Type B pancreatic cell (in vitro differentiated cells): ENCODE data around the gene ABLIM1. TPM values are rescaled to one million over a fixed set of nuclear protein-coding genes. Genes with fewer than 3 reads are reported as not detected.

ENCODE experiments used
- DNase-seq: peaks from one replicate; pipeline ENCODE4 v3.0.0; 2021; ENCODE audit warnings: mixed read lengths; ENCODE audit not compliant: unreplicated experiment; ENCODE audit errors: extremely low spot score
- H3K27ac Mint-ChIP-seq: 2 replicates; pipeline ENCODE4 v1.8.0; 2021; ENCODE audit warnings: mild to moderate bottlenecking, mixed read lengths
- H3K27me3 Mint-ChIP-seq: 2 replicates; pipeline ENCODE4 v1.8.0; 2021; ENCODE audit warnings: mixed read lengths
- H3K36me3 Mint-ChIP-seq: 2 replicates; pipeline ENCODE4 v1.8.0; 2021; ENCODE audit warnings: mixed read lengths
- H3K4me1 Mint-ChIP-seq: one replicate; pipeline ENCODE4 v1.8.0; 2021; ENCODE audit warnings: mixed read lengths; ENCODE audit not compliant: unreplicated experiment
- H3K4me3 Mint-ChIP-seq: 2 replicates; pipeline ENCODE4 v1.8.0; 2021; ENCODE audit warnings: mild to moderate bottlenecking, mixed read lengths
- H3K9me3 Mint-ChIP-seq: 2 replicates; pipeline ENCODE4 v1.8.0; 2021; ENCODE audit warnings: mixed read lengths
- total RNA-seq: library from RNA; stranded (reverse); gene quantifications from 2 replicates; pipeline ENCODE4 v1.2.1, GENCODE V29; 2021; ENCODE audit warnings: low replicate concordance
- TF ChIP-seq, protein P1 (sequence below): fragments of 200-600 bp; sonication (generic); conservative IDR thresholded peaks from 2 replicates; pipeline ENCODE4 v1.5.0; 2021; ENCODE audit warnings: antibody characterized with exemption, mild to moderate bottlenecking

ABLIM1 gene
- total RNA-seq, 1 donor from 2014 or later: 77.7 TPM

DNA sequence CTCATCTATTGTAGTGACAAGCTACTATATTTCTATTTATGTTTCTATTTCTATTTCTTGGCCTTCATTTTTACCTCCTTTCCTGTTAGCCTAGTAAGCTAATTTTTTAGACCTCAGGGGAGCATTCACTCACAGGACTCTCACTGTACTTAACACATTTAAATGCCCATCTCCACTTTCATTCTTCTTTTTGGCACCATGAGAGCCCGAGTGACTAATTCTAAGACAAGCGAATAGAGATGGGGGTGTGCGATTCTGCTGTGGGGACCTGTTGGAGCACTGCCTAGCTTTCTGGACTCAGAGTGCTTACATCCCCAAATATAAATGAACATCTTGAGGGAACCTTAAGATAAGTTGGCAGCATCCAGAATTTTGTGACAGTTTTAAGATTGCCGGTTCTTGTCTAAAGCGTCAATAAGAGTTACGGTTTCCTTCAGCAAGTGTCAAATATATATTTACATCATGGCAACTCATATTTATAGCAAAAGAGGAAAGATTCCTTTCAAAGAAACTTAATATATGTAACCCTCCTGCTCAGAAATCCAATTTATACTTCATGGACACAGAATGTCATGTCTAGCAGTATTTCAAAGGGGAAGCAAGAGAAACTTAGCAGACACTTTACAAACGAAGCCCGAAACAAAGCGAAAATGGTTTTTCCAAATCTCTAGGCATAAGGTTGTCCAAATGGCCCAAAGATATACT lies 199.7 kb downstream of the ABLIM1 start:
- H3K4me3 Mint-ChIP-seq: no peak overlapping the region
- H3K36me3 Mint-ChIP-seq: peaks cover 33% of the 10 kb centered on the region
- TF ChIP-seq, protein P1, sequence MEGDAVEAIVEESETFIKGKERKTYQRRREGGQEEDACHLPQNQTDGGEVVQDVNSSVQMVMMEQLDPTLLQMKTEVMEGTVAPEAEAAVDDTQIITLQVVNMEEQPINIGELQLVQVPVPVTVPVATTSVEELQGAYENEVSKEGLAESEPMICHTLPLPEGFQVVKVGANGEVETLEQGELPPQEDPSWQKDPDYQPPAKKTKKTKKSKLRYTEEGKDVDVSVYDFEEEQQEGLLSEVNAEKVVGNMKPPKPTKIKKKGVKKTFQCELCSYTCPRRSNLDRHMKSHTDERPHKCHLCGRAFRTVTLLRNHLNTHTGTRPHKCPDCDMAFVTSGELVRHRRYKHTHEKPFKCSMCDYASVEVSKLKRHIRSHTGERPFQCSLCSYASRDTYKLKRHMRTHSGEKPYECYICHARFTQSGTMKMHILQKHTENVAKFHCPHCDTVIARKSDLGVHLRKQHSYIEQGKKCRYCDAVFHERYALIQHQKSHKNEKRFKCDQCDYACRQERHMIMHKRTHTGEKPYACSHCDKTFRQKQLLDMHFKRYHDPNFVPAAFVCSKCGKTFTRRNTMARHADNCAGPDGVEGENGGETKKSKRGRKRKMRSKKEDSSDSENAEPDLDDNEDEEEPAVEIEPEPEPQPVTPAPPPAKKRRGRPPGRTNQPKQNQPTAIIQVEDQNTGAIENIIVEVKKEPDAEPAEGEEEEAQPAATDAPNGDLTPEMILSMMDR: no peak
- no peaks in the 10 kb centered on the region for H3K27me3 Mint-ChIP-seq
- no peaks in the 10 kb centered on the region for H3K9me3 Mint-ChIP-seq
- no peaks in the 10 kb centered on the region for H3K4me1 Mint-ChIP-seq
- no peak for DNase-seq
- H3K27ac Mint-ChIP-seq: no peak overlapping the region

GRCh38 chr10:114453576-114453975 lies 204.5 kb downstream of the ABLIM1 start:
- peaks cover 19% of the 10 kb centered on the region for H3K36me3 Mint-ChIP-seq
- TF ChIP-seq, protein P1: no peak
- no peak overlapping the region for H3K4me3 Mint-ChIP-seq
- no peaks in the 10 kb centered on the region for H3K27me3 Mint-ChIP-seq
- no peak overlapping the region for H3K27ac Mint-ChIP-seq
- DNase-seq: no peak
- H3K9me3 Mint-ChIP-seq: no peaks in the 10 kb centered on the region
- no peaks in the 10 kb centered on the region for H3K4me1 Mint-ChIP-seq

- H3K36me3 Mint-ChIP-seq: peaks cover 19% of the 10 kb centered on the region
- no peak overlapping the region for H3K4me3 Mint-ChIP-seq
- no peaks in the 10 kb centered on the region for H3K9me3 Mint-ChIP-seq
- no peak for DNase-seq
- H3K27ac Mint-ChIP-seq: no peak overlapping the region
- H3K4me1 Mint-ChIP-seq: no peaks in the 10 kb centered on the region
- no peaks in the 10 kb centered on the region for H3K27me3 Mint-ChIP-seq
- TF ChIP-seq, protein P1: no peak
These were observed 209.2 kb downstream of the ABLIM1 start for GRCh38 chr10:114448897-114449296.

DNA sequence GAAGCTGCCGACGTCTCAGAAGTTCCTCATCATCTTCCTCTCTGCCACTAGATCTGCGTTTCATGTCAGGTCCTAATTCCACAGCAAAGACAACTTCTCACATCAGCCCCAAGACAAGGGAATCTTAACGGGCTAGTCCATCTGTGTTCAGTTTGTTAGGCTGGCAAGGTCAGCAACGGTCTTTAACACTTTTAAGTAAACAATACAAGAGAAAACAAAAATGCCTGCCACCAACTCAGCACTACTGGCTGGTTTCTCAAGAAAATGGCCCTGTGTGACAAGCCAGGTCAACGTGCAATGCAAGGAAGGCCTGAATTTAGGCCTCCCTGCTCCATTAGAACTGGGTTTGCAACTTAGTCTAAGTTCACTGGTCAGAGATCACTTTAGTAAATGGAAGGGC lies 212.7 kb downstream of the ABLIM1 start:
- Mint-ChIP-seq H3K36me3 (peaks cover 16% of the 10 kb centered on the region), H3K9me3 (no peaks in the 10 kb centered on the region), H3K27me3 (no peaks in the 10 kb centered on the region), H3K4me3 (no peak overlapping the region), H3K27ac (no peak overlapping the region), H3K4me1 (peaks cover 4% of the 10 kb centered on the region)
- DNase-seq: no peak
- TF ChIP-seq, protein P1: no peak

- H3K4me3 Mint-ChIP-seq: no peak overlapping the region
- peaks cover 22% of the 10 kb centered on the region for H3K36me3 Mint-ChIP-seq
- H3K27ac Mint-ChIP-seq: no peak overlapping the region
- DNase-seq: no peak
- no peaks in the 10 kb centered on the region for H3K9me3 Mint-ChIP-seq
- peaks cover 4% of the 10 kb centered on the region for H3K4me1 Mint-ChIP-seq
- TF ChIP-seq, protein P1: no peak
- H3K27me3 Mint-ChIP-seq: no peaks in the 10 kb centered on the region
These were observed 213.3 kb downstream of the ABLIM1 start for GRCh38 chr10:114444819-114445218.
